Cardiac fibroblast (primary cell): ENCODE measurements around the gene SIGMAR1.

Experiments
- DNase-seq, 2 donors: peaks; one replicate each; pipeline versions ENCODE4 v3.0.0 to v3.0.0-alpha.2; 2010; ENCODE audit warnings: low read depth in 2 of 2
- H3K4me3 ChIP-seq, 2 donors: replicated peaks in 1 of 2; 1 replicate in 1 of 2; 2 replicates in 1 of 2; pipeline ENCODE4 v1.5.1; 2011; ENCODE audit warnings: low read depth in 2 of 2, low read length in 2 of 2, mild to moderate bottlenecking in 2 of 2, moderate library complexity in 1 of 2
- CTCF ChIP-seq: IDR thresholded peaks from one replicate; pipeline ENCODE4 v1.5.1; 2011; ENCODE audit warnings: low read depth, mild to moderate bottlenecking, low read length, inconsistent platforms

SIGMAR1 gene

GRCh38 chr9:34656992-34657391, 19.4 kb upstream of the SIGMAR1 start:
- no peak for DNase-seq
- H3K4me3 ChIP-seq: no peak overlapping the region
- TF ChIP-seq CTCF: no peak

GRCh38 chr9:34655394-34655793, 17.8 kb upstream of the SIGMAR1 start:
- DNase-seq: no peak
- no peak for TF ChIP-seq CTCF
- H3K4me3 ChIP-seq: no peak overlapping the region

GRCh38 chr9:34654323-34655051, 16.9 kb upstream of the SIGMAR1 start:
- DNase-seq: peak in 1 of 2 donors; percentile 91
- no peak overlapping the region for H3K4me3 ChIP-seq
- no peak for TF ChIP-seq CTCF

GRCh38 chr9:34653151-34654072, 15.8 kb upstream of the SIGMAR1 start:
- H3K4me3 ChIP-seq: no peak overlapping the region
- peak; percentile 49 to 74 for DNase-seq

GRCh38 chr9:34652602-34653000, 15.0 kb upstream of the SIGMAR1 start:
- peak overlapping the region; percentile 25 to 42 for H3K4me3 ChIP-seq
- TF ChIP-seq CTCF: no peak
- DNase-seq: peak in 1 of 2 donors; percentile 31

More at GRCh38 chr9:34653151-34654072, 15.8 kb upstream of the SIGMAR1 start:
- TF ChIP-seq CTCF: no peak

- no peak for TF ChIP-seq CTCF
- peak within 1 kb of the TSS; percentile 25 to 42 for H3K4me3 ChIP-seq
- DNase-seq: peak; percentile 89 to 91
Measured at GRCh38 chr9:34651876-34652601, 14.5 kb upstream of the SIGMAR1 start, which contains the start of gene IL11RA. Gene IL11RA, plus strand, starts transcription at chr9:34652185. Its CDS starts 3,033 bp downstream, at chr9:34655218.
